GM23338 (cell line): ENCODE results near the gene SMCR8. TPM values are rescaled to one million over a fixed set of nuclear protein-coding genes. Genes with fewer than 3 reads are reported as not detected.
A peak's percentile ranks its signal among the peaks of the same experiment; 100 is the strongest.

Experiments used
- ATAC-seq: fragments of 200-7000 bp; cut with Tn5 transposase; 3 replicates; pipeline ENCODE4 v1.9.1; 2020
- DNase-seq: peaks from one replicate; pipeline ENCODE4 v3.0.0-alpha.2; 2015; ENCODE audit warnings: low spot score
- H2AFZ ChIP-seq: fragments of 200-600 bp; sonication (generic); 2 replicates; pipeline ENCODE4 v1.8.0; 2016; ENCODE audit warnings: antibody characterized with exemption, mild to moderate bottlenecking, moderate library complexity
- H3F3A ChIP-seq: fragments of 200-600 bp; sonication (generic); replicated peaks from 2 replicates; pipeline ENCODE4 v1.8.0; 2017; ENCODE audit warnings: antibody characterized with exemption, mixed run types, low read depth
- H3K27ac ChIP-seq: fragments of 200-600 bp; sonication (generic); 2 replicates; pipeline ENCODE4 v1.6.1; 2016; ENCODE audit warnings: low read depth
- H3K27me3 ChIP-seq: fragments of 200-600 bp; sonication (generic); 2 replicates; pipeline ENCODE4 v1.8.0; 2016; ENCODE audit warnings: mild to moderate bottlenecking, mixed run types, moderate library complexity; ENCODE audit not compliant: insufficient read depth
- H3K36me3 ChIP-seq: fragments of 200-600 bp; sonication (generic); 2 replicates; pipeline ENCODE4 v1.8.0; 2016; ENCODE audit warnings: mild to moderate bottlenecking; ENCODE audit not compliant: insufficient read depth
- H3K4me1 ChIP-seq: fragments of 200-600 bp; sonication (generic); 2 replicates; pipeline ENCODE4 v1.8.0; 2016; ENCODE audit warnings: mild to moderate bottlenecking, moderate library complexity; ENCODE audit not compliant: insufficient read depth
- H3K4me2 ChIP-seq: fragments of 200-600 bp; sonication (generic); 2 replicates; pipeline ENCODE4 v1.7.1; 2017; ENCODE audit warnings: mixed run types
- H3K4me3 ChIP-seq: fragments of 200-600 bp; sonication (generic); 2 replicates; pipeline ENCODE4 v1.6.1; 2016; ENCODE audit warnings: mixed run types
- H3K79me2 ChIP-seq: fragments of 200-600 bp; sonication (generic); replicated peaks from 2 replicates; pipeline ENCODE4 v1.8.0; 2017; ENCODE audit warnings: mild to moderate bottlenecking; ENCODE audit not compliant: insufficient read depth
- H3K9me2 ChIP-seq: fragments of 200-600 bp; sonication (generic); 2 replicates; pipeline ENCODE4 v1.8.0; 2017; ENCODE audit not compliant: insufficient read depth
- H4K20me1 ChIP-seq: fragments of 200-600 bp; sonication (generic); replicated peaks from 2 replicates; pipeline ENCODE4 v1.8.0; 2017; ENCODE audit warnings: mild to moderate bottlenecking; ENCODE audit not compliant: insufficient read depth
- H3K27ac Mint-ChIP-seq: 2 replicates; pipeline ENCODE4 v1.8.0; 2020; ENCODE audit warnings: inconsistent platforms, mild to moderate bottlenecking, moderate library complexity, mixed read lengths
- H3K27me3 Mint-ChIP-seq: 3 replicates; pipeline ENCODE4 v1.8.0; 2022; ENCODE audit warnings: low read depth, mild to moderate bottlenecking, moderate library complexity, mixed read lengths, inconsistent platforms; ENCODE audit not compliant: insufficient read depth, poor library complexity
- H3K36me3 Mint-ChIP-seq: 3 replicates; pipeline ENCODE4 v1.8.0; 2021; ENCODE audit warnings: low read depth, mild to moderate bottlenecking, inconsistent platforms, moderate library complexity, mixed read lengths
- H3K4me1 Mint-ChIP-seq: 3 replicates; pipeline ENCODE4 v1.8.0; 2020; ENCODE audit warnings: mild to moderate bottlenecking, inconsistent platforms, mixed read lengths
- H3K4me3 Mint-ChIP-seq: 3 replicates; pipeline ENCODE4 v1.8.0; 2021; ENCODE audit warnings: moderate library complexity, mild to moderate bottlenecking, inconsistent platforms, mixed read lengths
- H3K9me3 Mint-ChIP-seq: 3 replicates; pipeline ENCODE4 v1.8.0; 2020; ENCODE audit warnings: moderate library complexity, mild to moderate bottlenecking, inconsistent platforms, mixed read lengths
- EZH2 ChIP-seq: fragments of 200-600 bp; sonication (generic); IDR thresholded peaks from one replicate; pipeline ENCODE4 v1.8.0; 2017; ENCODE audit warnings: antibody characterized with exemption, mild to moderate bottlenecking, low read depth; ENCODE audit not compliant: unreplicated experiment
- EZH2phosphoT487 ChIP-seq: fragments of 200-600 bp; sonication (generic); IDR thresholded peaks from one replicate; pipeline ENCODE4 v1.8.1; 2018; ENCODE audit warnings: antibody characterized with exemption; ENCODE audit not compliant: unreplicated experiment
- JUNB ChIP-seq: IDR thresholded peaks from one replicate; pipeline ENCODE4 v1.6.1; 2016; ENCODE audit warnings: antibody characterized with exemption; ENCODE audit not compliant: unreplicated experiment
- POLR2AphosphoS5 ChIP-seq: IDR thresholded peaks from 2 replicates; pipeline ENCODE4 v1.6.1; 2016; ENCODE audit warnings: antibody characterized with exemption, low read depth
- REST ChIP-seq: IDR thresholded peaks from one replicate; pipeline ENCODE4 v1.6.1; 2018; ENCODE audit warnings: antibody characterized with exemption; ENCODE audit not compliant: unreplicated experiment
- ZNF331 ChIP-seq: fragments of 250-450 bp; sonication (Bioruptor Pico); IDR thresholded peaks from 2 replicates; pipeline ENCODE4 v1.5.0; 2020; ENCODE audit warnings: low read depth, mild to moderate bottlenecking, moderate library complexity
- ZNF462 ChIP-seq: fragments of 250-450 bp; sonication (Bioruptor Pico); IDR thresholded peaks from 2 replicates; pipeline ENCODE4 v1.5.0; 2020; ENCODE audit warnings: mild to moderate bottlenecking, moderate library complexity
- polyA plus RNA-seq: library from polyadenylated mRNA; unstranded; fragments of >200 nt; fragmentation: Nextera tagmentation; extraction: Ambion mirVana; gene quantifications from 2 replicates; pipeline ENCODE4 v1.2.1, GENCODE V29; 2016
- total RNA-seq: library from RNA; depleted of rRNA; stranded (reverse); fragments of >200 nt; shearing (Covaris generic); gene quantifications from 2 replicates; pipeline ENCODE4 v1.2.3, GENCODE V29; 2014
- TF ChIP-seq, protein P1 (sequence below), 2 experiments: fragments of 200-600 bp in 1 of 2; sonication (generic) in 1 of 2; conservative IDR thresholded peaks; 2 replicates each; pipeline versions ENCODE4 v1.5.1 to v1.6.1; 2016 to 2017; ENCODE audit warnings: antibody characterized with exemption in 2 of 2, low read depth in 2 of 2, mild to moderate bottlenecking in 2 of 2, moderate library complexity in 1 of 2
- TF ChIP-seq, protein P2 (sequence below): IDR thresholded peaks from 2 replicates; pipeline ENCODE4 v1.6.1; 2016; ENCODE audit warnings: antibody characterized with exemption

The SMCR8 gene
- total and polyA plus RNA-seq, 2 experiments from 2014 or later: 1.5 to 20.1 TPM

DNA sequence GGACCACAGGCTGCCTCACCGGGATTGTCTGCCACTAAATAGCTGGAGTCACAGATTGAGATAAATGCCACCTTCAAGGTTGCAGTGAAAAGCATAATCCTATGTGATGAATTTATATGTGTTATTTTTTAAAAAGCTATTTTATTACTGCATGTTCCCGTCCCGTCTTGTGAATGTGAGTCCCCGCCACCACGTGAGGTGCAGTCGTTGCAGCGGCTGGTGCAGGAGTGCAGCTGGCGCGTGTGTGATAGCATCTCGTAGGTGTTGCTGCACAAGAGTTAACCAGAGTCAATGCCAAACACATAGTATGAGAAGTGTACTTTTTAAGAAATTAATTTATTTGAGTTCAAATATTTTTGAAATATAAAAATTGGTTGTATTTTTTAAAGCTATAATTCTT, 12.5 kb downstream of the SMCR8 start (continued):
- TF ChIP-seq EZH2 (no peak), ZNF331 (no peak), EZH2phosphoT487 (no peak), REST (no peak)

DNA sequence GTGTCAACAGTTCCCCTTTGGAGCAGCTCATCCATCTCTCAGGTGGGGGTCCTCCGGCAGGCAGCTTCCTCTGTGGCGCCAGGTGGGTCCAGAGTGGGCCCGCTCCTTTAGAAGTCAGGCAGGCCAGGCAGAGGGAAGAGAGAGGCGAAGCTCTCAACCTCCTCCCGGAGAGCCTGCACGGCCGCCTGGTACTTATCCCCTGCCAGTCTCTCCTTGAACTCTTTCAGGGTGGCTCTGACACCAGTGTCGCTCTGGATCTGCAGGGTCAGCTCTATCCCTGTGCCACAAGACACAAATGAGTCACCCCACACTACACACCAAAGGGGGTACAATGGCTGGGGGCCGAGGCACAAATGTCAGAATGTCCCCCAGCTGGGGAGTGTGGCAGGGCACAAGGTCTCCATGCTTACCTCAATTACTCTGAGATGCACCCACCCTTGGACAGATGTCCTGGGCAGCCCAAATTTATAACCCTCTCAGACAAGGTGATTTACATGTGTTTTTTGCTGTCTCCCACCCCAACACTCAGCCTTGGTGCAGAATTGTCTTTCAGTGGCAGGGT, 13.6 kb downstream of the SMCR8 start:
- no peak overlapping the region for H3K4me2 ChIP-seq
- Mint-ChIP-seq H3K27ac (no peak overlapping the region; the same call in 1 of the 2 replicates), H3K27me3 (peaks cover 8% of the 10 kb centered on the region), H3K4me3 (no peak overlapping the region), H3K9me3 (peaks cover 3% of the 10 kb centered on the region), H3K36me3 (peaks cover 62% of the 10 kb centered on the region), H3K4me1 (no peaks in the 10 kb centered on the region)
- no peak for DNase-seq
- no peaks in the 10 kb centered on the region; the same call in 1 of the 2 replicates for H3F3A ChIP-seq
- ATAC-seq: no peak
- no peak overlapping the region for H3K4me3 ChIP-seq
- H3K9me2 ChIP-seq: no peaks in the 10 kb centered on the region
- H4K20me1 ChIP-seq: no peaks in the 10 kb centered on the region; the same call in 1 of the 2 replicates
- no peaks in the 10 kb centered on the region for H3K79me2 ChIP-seq
- H3K27ac ChIP-seq: peak overlapping the region; percentile 19; the same call in 1 of the 2 replicates
- H3K36me3 ChIP-seq: no peaks in the 10 kb centered on the region; the same call in none of the 2 replicates
- H2AFZ ChIP-seq: no peak overlapping the region
- no peaks in the 10 kb centered on the region for H3K4me1 ChIP-seq
- no peaks in the 10 kb centered on the region for H3K27me3 ChIP-seq
- no peak for TF ChIP-seq JUNB
- TF ChIP-seq, protein P1, sequence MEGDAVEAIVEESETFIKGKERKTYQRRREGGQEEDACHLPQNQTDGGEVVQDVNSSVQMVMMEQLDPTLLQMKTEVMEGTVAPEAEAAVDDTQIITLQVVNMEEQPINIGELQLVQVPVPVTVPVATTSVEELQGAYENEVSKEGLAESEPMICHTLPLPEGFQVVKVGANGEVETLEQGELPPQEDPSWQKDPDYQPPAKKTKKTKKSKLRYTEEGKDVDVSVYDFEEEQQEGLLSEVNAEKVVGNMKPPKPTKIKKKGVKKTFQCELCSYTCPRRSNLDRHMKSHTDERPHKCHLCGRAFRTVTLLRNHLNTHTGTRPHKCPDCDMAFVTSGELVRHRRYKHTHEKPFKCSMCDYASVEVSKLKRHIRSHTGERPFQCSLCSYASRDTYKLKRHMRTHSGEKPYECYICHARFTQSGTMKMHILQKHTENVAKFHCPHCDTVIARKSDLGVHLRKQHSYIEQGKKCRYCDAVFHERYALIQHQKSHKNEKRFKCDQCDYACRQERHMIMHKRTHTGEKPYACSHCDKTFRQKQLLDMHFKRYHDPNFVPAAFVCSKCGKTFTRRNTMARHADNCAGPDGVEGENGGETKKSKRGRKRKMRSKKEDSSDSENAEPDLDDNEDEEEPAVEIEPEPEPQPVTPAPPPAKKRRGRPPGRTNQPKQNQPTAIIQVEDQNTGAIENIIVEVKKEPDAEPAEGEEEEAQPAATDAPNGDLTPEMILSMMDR (conservative IDR thresholded peaks at IDR 0.05; ENCODE audit: low read depth in 2 of 2): no peak
- TF ChIP-seq POLR2AphosphoS5: no peak
- TF ChIP-seq EZH2: no peak
- TF ChIP-seq ZNF462: no peak
- TF ChIP-seq, protein P2, sequence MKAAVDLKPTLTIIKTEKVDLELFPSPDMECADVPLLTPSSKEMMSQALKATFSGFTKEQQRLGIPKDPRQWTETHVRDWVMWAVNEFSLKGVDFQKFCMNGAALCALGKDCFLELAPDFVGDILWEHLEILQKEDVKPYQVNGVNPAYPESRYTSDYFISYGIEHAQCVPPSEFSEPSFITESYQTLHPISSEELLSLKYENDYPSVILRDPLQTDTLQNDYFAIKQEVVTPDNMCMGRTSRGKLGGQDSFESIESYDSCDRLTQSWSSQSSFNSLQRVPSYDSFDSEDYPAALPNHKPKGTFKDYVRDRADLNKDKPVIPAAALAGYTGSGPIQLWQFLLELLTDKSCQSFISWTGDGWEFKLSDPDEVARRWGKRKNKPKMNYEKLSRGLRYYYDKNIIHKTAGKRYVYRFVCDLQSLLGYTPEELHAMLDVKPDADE: no peak
